Glutamatergic neuron (in vitro differentiated cells): Measurements from ENCODE around the gene FAAP20. TPM values are rescaled to one million over a fixed set of nuclear protein-coding genes. Genes with fewer than 3 reads are reported as not detected.

Source experiments
- DNase-seq: peaks from one replicate; pipeline ENCODE4 v3.0.0; 2022
- H3K27ac Mint-ChIP-seq: one replicate; pipeline ENCODE4 v1.8.0; 2020; ENCODE audit warnings: mild to moderate bottlenecking, mixed read lengths, inconsistent platforms; ENCODE audit not compliant: unreplicated experiment
- H3K27me3 Mint-ChIP-seq: one replicate; pipeline ENCODE4 v1.8.0; 2020; ENCODE audit warnings: mild to moderate bottlenecking, moderate library complexity, mixed read lengths, inconsistent platforms; ENCODE audit not compliant: unreplicated experiment
- H3K36me3 Mint-ChIP-seq: one replicate; pipeline ENCODE4 v1.8.0; 2020; ENCODE audit warnings: mild to moderate bottlenecking, mixed read lengths, inconsistent platforms; ENCODE audit not compliant: unreplicated experiment
- H3K4me1 Mint-ChIP-seq: one replicate; pipeline ENCODE4 v1.8.0; 2020; ENCODE audit warnings: mild to moderate bottlenecking, low read depth, mixed read lengths, inconsistent platforms; ENCODE audit not compliant: unreplicated experiment
- H3K4me3 Mint-ChIP-seq: one replicate; pipeline ENCODE4 v1.8.0; 2020; ENCODE audit warnings: mild to moderate bottlenecking, mixed read lengths, inconsistent platforms; ENCODE audit not compliant: unreplicated experiment
- H3K9me3 Mint-ChIP-seq: one replicate; pipeline ENCODE4 v1.8.0; 2020; ENCODE audit warnings: mild to moderate bottlenecking, moderate library complexity, mixed read lengths, inconsistent platforms; ENCODE audit not compliant: unreplicated experiment
- total RNA-seq: library from RNA; stranded (reverse); fragmentation: NEBNext Ultra II Directional; extraction: Animal tissue kit (Norgen Biotek cat#: 25700); gene quantifications from one replicate; pipeline ENCODE4 v1.2.1, GENCODE V29; 2021; ENCODE audit not compliant: unreplicated experiment
- TF ChIP-seq, protein P1 (sequence below): fragments of 200-600 bp; sonication (generic); IDR thresholded peaks from one replicate; pipeline ENCODE4 v1.5.0; 2021; ENCODE audit not compliant: partially characterized antibody, unreplicated experiment

FAAP20 gene
- total RNA-seq, 1 donor from 2014 or later = 111 TPM

DNA sequence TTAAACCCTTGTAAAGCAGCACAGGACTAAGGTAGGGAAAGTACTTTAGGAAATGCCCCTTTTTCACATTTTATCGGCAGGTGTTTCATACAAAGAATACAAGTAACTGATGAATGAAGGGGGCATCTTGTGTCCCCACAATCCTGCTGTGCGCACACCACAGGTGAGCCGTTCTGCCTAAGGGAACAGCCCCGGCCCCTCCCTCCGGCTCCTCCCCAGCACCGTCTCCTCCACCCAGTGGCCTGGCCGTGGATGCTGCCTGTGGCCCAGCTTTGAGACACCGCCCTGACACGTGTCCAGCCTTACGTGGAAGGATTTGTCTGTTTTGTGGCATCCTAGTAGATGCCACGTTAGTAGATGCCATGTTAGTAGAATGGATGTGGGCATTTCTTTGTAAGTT lies 12.8 kb downstream of the FAAP20 start:
- Mint-ChIP-seq H3K36me3 (peaks cover 4% of the 10 kb centered on the region), H3K9me3 (peaks cover 23% of the 10 kb centered on the region), H3K4me1 (peaks cover 31% of the 10 kb centered on the region), H3K27ac (no peak overlapping the region), H3K4me3 (no peak overlapping the region), H3K27me3 (peaks cover 17% of the 10 kb centered on the region)
- no peak for DNase-seq
- TF ChIP-seq, protein P1, sequence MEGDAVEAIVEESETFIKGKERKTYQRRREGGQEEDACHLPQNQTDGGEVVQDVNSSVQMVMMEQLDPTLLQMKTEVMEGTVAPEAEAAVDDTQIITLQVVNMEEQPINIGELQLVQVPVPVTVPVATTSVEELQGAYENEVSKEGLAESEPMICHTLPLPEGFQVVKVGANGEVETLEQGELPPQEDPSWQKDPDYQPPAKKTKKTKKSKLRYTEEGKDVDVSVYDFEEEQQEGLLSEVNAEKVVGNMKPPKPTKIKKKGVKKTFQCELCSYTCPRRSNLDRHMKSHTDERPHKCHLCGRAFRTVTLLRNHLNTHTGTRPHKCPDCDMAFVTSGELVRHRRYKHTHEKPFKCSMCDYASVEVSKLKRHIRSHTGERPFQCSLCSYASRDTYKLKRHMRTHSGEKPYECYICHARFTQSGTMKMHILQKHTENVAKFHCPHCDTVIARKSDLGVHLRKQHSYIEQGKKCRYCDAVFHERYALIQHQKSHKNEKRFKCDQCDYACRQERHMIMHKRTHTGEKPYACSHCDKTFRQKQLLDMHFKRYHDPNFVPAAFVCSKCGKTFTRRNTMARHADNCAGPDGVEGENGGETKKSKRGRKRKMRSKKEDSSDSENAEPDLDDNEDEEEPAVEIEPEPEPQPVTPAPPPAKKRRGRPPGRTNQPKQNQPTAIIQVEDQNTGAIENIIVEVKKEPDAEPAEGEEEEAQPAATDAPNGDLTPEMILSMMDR = no peak

DNA sequence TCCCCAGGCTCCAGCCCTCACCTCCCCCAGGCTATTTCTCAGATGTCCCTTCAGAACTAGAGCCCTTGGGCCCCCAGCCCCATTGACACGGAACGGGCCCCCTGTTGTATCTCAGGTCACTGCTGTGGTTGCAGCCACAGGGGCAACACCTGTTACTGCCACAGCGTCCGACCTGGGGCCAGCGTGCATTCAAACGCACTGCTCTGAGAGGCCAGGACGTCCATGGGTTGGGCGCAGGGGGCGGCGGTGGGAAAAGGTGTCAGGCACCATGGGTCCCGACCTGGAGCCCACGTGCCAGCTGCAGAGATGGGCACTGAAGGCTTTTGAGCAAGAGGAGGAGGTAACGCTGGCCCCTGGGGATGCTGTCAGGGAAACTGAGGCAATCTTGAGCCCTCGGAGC lies 13.3 kb downstream of the FAAP20 start:
- TF ChIP-seq, protein P1 = no peak
- H3K27ac Mint-ChIP-seq = no peak overlapping the region
- peaks cover 4% of the 10 kb centered on the region for H3K36me3 Mint-ChIP-seq
- peaks cover 17% of the 10 kb centered on the region for H3K27me3 Mint-ChIP-seq
- no peak for DNase-seq
- H3K4me1 Mint-ChIP-seq = peaks cover 28% of the 10 kb centered on the region
- H3K4me3 Mint-ChIP-seq = no peak overlapping the region
- H3K9me3 Mint-ChIP-seq = peaks cover 23% of the 10 kb centered on the region

DNA sequence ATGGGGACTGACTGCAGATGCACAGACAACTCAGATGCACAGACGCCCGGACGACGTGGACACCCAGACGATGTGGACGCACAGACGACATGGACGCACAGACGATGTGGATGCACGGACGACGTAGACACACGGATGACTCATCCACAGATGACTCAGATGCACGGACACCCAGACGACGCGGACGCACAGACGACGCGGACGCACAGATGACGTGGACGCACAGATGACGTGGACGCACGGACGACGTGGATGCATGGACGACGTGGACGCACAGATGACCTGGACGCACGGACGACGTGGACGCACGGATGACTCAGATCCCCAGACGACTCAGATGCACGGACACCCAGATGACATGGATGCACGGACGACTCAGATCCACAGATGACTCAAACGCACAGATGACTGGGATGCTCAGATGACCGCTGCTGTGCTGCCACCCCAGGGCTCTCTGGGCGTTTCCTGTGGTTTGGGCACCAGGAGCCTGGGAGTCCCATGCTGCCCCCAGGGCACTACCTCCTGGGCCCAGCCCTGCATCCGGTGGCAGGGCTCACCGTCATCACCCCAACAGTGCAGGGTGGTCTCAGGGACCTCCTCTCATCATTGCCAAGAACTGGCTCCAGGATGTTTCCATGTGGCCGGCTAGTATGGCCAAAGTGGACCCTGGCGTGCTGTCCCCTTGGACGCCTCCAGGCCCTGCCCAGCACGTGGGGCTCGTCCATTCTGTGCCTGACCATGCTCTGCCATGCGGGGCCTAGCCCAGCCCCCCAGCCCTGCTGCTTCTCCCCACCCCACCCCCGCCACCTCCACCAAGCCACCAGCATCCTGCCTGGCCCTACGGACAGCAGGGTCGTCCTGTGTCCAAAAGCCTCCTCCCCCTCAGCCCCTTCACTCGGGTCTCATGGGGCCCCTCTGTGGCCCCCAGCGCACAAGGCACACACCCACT lies 14.0 kb downstream of the FAAP20 start:
- Mint-ChIP-seq H3K27ac (peak overlapping the region; percentile 91), H3K4me1 (peaks cover 27% of the 10 kb centered on the region), H3K36me3 (peaks cover 4% of the 10 kb centered on the region), H3K9me3 (peaks cover 23% of the 10 kb centered on the region), H3K4me3 (peak overlapping the region; percentile 42), H3K27me3 (peaks cover 17% of the 10 kb centered on the region)
- no peak for DNase-seq
- TF ChIP-seq, protein P1 = no peak

DNA sequence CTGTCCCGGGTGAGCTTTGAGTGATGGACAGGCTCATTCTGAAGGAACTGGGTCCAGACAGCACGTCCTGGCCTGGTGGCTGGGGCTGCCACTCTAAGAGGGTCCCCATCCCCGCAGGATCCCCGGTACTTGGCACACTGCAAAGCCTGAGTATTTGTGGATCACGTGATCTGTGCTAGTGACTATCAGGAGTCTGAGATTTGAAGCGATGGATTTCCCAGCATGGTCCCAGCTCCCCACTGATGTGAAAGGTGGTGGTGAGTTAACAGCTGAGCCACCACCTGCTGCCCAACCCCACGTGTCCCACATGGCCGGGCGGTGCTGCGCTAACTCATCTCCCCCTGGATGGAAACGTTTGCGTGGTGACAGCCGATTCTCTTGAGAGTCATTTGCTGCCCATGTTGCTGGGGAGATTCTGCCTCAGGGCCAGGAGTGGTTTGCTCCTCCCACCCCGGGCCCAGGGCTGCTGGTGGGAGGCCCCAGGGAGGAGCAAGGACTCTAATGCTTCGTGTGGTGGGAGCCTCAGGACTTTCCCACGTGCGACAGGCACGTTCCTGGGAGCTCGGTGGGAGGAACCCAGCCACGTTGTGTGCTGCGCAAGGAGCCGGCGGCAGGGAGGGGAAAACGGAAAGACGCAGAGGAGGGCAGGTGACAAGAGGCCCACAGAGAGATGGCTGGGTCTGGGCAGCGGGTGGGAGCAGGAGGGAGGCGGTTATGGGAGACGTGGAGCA lies 15.1 kb downstream of the FAAP20 start:
- peaks cover 25% of the 10 kb centered on the region for H3K4me1 Mint-ChIP-seq
- TF ChIP-seq, protein P1 = no peak
- peaks cover 9% of the 10 kb centered on the region for H3K36me3 Mint-ChIP-seq
- peaks cover 23% of the 10 kb centered on the region for H3K9me3 Mint-ChIP-seq
- peaks cover 13% of the 10 kb centered on the region for H3K27me3 Mint-ChIP-seq
- H3K27ac Mint-ChIP-seq = peak overlapping the region; percentile 91
- peak; percentile 75 for DNase-seq
- H3K4me3 Mint-ChIP-seq = peak overlapping the region; percentile 74

DNA sequence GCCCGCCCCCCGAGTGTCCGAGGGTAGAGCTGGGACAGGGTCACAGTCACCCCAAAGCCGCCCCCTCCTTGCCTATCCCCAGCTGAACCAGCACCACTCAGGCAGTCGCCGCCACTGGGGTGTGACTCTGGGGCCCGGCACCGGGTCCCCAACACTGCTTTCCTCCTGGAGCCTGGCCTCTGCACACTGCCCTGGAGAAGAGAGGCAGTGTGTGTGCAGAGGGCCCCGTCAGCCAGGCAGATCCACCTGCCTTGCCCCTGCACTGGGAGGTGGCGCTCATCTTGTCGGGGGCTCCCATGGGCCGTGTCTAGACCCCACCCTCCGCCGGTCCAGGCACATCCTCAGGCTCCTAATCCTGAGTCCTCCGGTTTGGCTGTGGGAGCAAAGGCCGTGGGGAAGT lies 15.7 kb downstream of the FAAP20 start:
- Mint-ChIP-seq H3K27ac (no peak overlapping the region), H3K9me3 (peaks cover 23% of the 10 kb centered on the region), H3K27me3 (peaks cover 13% of the 10 kb centered on the region), H3K4me1 (peaks cover 25% of the 10 kb centered on the region), H3K36me3 (peaks cover 9% of the 10 kb centered on the region), H3K4me3 (no peak overlapping the region)
- DNase-seq = peak; percentile 18
- TF ChIP-seq, protein P1 = no peak
